Breast epithelium (tissue), 3 donors: ENCODE measurements around the gene PLD5.

Experiments used
- POLR2A ChIP-seq: fragments of 450-650 bp; IDR thresholded peaks from one replicate; pipeline ENCODE4 v1.6.1; 2016; ENCODE audit warnings: antibody characterized with exemption, mild to moderate bottlenecking, moderate library complexity
- TF ChIP-seq, protein P1 (sequence below), 3 donors: fragments of 450-650 bp; IDR thresholded peaks; one replicate each; pipeline ENCODE4 v1.5.1; 2016 to 2017; ENCODE audit warnings: antibody characterized with exemption in 3 of 3, mild to moderate bottlenecking in 3 of 3, moderate library complexity in 3 of 3

- TF ChIP-seq, protein P1, sequence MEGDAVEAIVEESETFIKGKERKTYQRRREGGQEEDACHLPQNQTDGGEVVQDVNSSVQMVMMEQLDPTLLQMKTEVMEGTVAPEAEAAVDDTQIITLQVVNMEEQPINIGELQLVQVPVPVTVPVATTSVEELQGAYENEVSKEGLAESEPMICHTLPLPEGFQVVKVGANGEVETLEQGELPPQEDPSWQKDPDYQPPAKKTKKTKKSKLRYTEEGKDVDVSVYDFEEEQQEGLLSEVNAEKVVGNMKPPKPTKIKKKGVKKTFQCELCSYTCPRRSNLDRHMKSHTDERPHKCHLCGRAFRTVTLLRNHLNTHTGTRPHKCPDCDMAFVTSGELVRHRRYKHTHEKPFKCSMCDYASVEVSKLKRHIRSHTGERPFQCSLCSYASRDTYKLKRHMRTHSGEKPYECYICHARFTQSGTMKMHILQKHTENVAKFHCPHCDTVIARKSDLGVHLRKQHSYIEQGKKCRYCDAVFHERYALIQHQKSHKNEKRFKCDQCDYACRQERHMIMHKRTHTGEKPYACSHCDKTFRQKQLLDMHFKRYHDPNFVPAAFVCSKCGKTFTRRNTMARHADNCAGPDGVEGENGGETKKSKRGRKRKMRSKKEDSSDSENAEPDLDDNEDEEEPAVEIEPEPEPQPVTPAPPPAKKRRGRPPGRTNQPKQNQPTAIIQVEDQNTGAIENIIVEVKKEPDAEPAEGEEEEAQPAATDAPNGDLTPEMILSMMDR (IDR thresholded peaks at IDR 0.05) = no peak
- no peak for TF ChIP-seq POLR2A
These were observed 467.3 kb downstream of the PLD5 start for GRCh38 chr1:242056988-242057744.
